Fibroblast of lung (primary cell): Measurements from ENCODE around the gene KLHDC7A. TPM values are rescaled to one million over a fixed set of nuclear protein-coding genes. Genes with fewer than 3 reads are reported as not detected.

Experiments
- DNase-seq, 2 donors: peaks; one replicate each; pipeline versions ENCODE4 v3.0.0 to v3.0.0-alpha.2; 2010; ENCODE audit warnings: low read depth in 2 of 2
- H2AFZ ChIP-seq: 2 replicates; pipeline ENCODE4 v1.5.1; 2012; ENCODE audit warnings: low read length, control low read depth, inconsistent platforms
- H3K27ac ChIP-seq: 2 replicates; pipeline ENCODE4 v1.5.1; 2011; ENCODE audit warnings: low read length, control low read depth; ENCODE audit not compliant: insufficient read depth
- H3K27me3 ChIP-seq: 2 replicates; pipeline ENCODE4 v1.5.1; 2011; ENCODE audit warnings: mild to moderate bottlenecking, low read length; ENCODE audit not compliant: control insufficient read depth, insufficient read depth
- H3K36me3 ChIP-seq: 2 replicates; pipeline ENCODE4 v1.5.1; 2011; ENCODE audit warnings: low read length; ENCODE audit not compliant: control insufficient read depth, insufficient read depth
- H3K4me1 ChIP-seq: 2 replicates; pipeline ENCODE4 v1.5.1; 2011; ENCODE audit warnings: low read length; ENCODE audit not compliant: control insufficient read depth, insufficient read depth; ENCODE audit errors: extremely low read depth
- H3K4me2 ChIP-seq: 2 replicates; pipeline ENCODE4 v1.5.1; 2011; ENCODE audit warnings: low read length, control low read depth; ENCODE audit not compliant: insufficient read depth; ENCODE audit errors: extremely low read depth
- H3K4me3 ChIP-seq, 4 experiments: fragments of 200-600 bp in 1 of 4; sonication (generic) in 1 of 4; replicated peaks in 1 of 4; 2 replicates each; pipeline ENCODE4 v1.5.1; 2011 to 2016; ENCODE audit warnings: low read length in 4 of 4, low read depth in 3 of 4, mild to moderate bottlenecking in 3 of 4, control low read depth in 2 of 4, inconsistent platforms in 1 of 4, mixed read lengths in 1 of 4; ENCODE audit not compliant: insufficient read depth in 1 of 4; ENCODE audit errors: control extremely low read depth in 1 of 4
- H3K79me2 ChIP-seq: 2 replicates; pipeline ENCODE4 v1.5.1; 2012; ENCODE audit warnings: mild to moderate bottlenecking, low read length, inconsistent platforms; ENCODE audit not compliant: control insufficient read depth, insufficient read depth
- H3K9ac ChIP-seq: 2 replicates; pipeline ENCODE4 v1.5.1; 2011; ENCODE audit warnings: mild to moderate bottlenecking, low read length, control low read depth; ENCODE audit not compliant: insufficient read depth
- H3K9me3 ChIP-seq: 2 replicates; pipeline ENCODE4 v1.5.1; 2012; ENCODE audit warnings: low read depth, low read length; ENCODE audit not compliant: control insufficient read depth, insufficient read depth
- H4K20me1 ChIP-seq: 2 replicates; pipeline ENCODE4 v1.5.1; 2011; ENCODE audit warnings: low read length; ENCODE audit not compliant: control insufficient read depth, insufficient read depth; ENCODE audit errors: extremely low read depth
- EZH2 ChIP-seq: IDR thresholded peaks from 2 replicates; pipeline ENCODE4 v1.5.1; 2012; ENCODE audit warnings: low read length, control low read depth, mild to moderate bottlenecking; ENCODE audit errors: missing control alignments
- polyA plus RNA-seq, 2 donors: library from polyadenylated mRNA; depleted of rRNA in 1 of 2; stranded (reverse) in 1 of 2; unstranded in 1 of 2; fragments of >200 nt; gene quantifications; 2 replicates each; pipeline ENCODE4 v1.2.1, GENCODE V29; 2011 to 2012; ENCODE audit warnings: missing spikeins in 1 of 2
- total RNA-seq: library from RNA; depleted of rRNA; stranded (reverse); fragments of >200 nt; gene quantifications from 2 replicates; pipeline ENCODE4 v1.2.1, GENCODE V29; 2014
- TF ChIP-seq, protein P1 (sequence below), 2 donors: IDR thresholded peaks in 1 of 2; conservative IDR thresholded peaks in 1 of 2; 1 replicate in 1 of 2; 2 replicates in 1 of 2; pipeline ENCODE4 v1.5.1; 2011 to 2012; ENCODE audit warnings: low read length in 2 of 2, control low read depth in 1 of 2, inconsistent platforms in 1 of 2, low read depth in 1 of 2, mild to moderate bottlenecking in 1 of 2

Gene KLHDC7A
- total and polyA plus RNA-seq, 2 donors (not counting 1 experiment from before 2014, with no cell fraction given) = not detected

DNA sequence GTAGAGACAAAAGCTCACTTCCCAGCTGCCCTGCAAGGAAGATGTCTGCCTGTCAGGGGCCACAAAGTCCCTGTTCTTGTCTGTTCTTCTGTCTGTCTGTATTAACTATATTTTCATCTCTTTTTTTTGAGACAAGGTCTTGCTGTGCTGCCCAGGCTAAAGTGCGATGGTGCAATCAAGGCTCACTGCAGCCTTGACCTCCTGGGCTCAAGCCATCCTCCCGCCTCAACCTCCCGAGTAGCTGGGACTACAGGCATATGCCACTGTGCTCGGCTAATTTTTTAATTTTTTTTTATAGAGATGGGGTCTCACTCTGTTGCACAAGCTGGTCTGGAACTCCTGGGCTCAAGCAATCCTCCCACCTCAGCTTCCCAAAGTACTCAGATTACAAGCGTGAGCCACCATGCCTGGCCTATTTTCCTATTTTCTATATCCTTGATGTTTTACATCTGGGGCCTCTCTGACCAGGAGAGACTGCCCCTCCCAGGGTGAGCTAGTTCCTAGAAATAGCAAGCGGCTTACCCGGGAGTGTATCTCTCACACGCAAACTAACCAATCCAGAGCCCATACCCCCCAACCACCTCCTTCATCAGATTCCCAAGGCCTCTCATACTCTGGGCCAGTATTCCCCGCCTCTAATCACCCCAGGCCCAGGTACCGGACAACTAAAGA lies 5.4 kb upstream of the KLHDC7A start:
- no peak for TF ChIP-seq EZH2
- TF ChIP-seq, protein P1, sequence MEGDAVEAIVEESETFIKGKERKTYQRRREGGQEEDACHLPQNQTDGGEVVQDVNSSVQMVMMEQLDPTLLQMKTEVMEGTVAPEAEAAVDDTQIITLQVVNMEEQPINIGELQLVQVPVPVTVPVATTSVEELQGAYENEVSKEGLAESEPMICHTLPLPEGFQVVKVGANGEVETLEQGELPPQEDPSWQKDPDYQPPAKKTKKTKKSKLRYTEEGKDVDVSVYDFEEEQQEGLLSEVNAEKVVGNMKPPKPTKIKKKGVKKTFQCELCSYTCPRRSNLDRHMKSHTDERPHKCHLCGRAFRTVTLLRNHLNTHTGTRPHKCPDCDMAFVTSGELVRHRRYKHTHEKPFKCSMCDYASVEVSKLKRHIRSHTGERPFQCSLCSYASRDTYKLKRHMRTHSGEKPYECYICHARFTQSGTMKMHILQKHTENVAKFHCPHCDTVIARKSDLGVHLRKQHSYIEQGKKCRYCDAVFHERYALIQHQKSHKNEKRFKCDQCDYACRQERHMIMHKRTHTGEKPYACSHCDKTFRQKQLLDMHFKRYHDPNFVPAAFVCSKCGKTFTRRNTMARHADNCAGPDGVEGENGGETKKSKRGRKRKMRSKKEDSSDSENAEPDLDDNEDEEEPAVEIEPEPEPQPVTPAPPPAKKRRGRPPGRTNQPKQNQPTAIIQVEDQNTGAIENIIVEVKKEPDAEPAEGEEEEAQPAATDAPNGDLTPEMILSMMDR (conservative IDR thresholded peaks at IDR 0.05 in 1 of 2, IDR thresholded peaks at IDR 0.05 in 1 of 2; ENCODE audit: low read depth in 1 of 2, low read length in 2 of 2) = no peak
- Histone ChIP-seq H3K4me3 (no peak overlapping the region), H2AFZ (no peak overlapping the region), H3K36me3 (no peaks in the 10 kb centered on the region), H3K27me3 (no peaks in the 10 kb centered on the region), H3K4me2 (no peak overlapping the region), H3K9ac (no peak overlapping the region), H4K20me1 (no peaks in the 10 kb centered on the region), H3K79me2 (no peaks in the 10 kb centered on the region), H3K4me1 (no peaks in the 10 kb centered on the region), H3K9me3 (no peaks in the 10 kb centered on the region), H3K27ac (no peak overlapping the region)
- no peak for DNase-seq

DNA sequence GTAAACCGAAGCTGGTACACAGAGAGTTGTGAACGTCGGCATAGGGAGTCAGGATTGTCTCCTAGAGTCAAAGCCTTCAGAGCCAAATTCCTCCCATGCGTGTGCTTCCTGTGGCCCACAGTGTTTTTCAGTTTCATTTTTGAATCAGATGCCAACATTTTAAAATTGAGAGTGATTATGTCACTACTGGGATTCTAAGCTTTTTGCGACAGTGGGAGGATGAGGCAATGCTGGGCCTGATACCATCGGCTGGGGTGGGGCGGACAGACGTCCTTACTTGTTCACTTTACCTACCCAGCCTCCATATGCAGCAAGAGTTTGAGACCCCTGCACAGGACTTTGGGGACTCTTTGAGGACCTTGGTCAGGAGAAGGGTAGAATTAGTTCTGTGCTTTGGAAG lies 1.3 kb upstream of the KLHDC7A start:
- Histone ChIP-seq H3K27me3 (no peaks in the 10 kb centered on the region), H3K36me3 (no peaks in the 10 kb centered on the region), H3K4me1 (no peaks in the 10 kb centered on the region), H3K79me2 (no peaks in the 10 kb centered on the region), H3K9ac (no peak overlapping the region), H3K4me3 (no peak overlapping the region), H3K27ac (no peak overlapping the region), H2AFZ (no peak overlapping the region), H3K9me3 (no peaks in the 10 kb centered on the region), H4K20me1 (no peaks in the 10 kb centered on the region), H3K4me2 (no peak overlapping the region)
- DNase-seq = no peak
- TF ChIP-seq, protein P1 (conservative IDR thresholded peaks at IDR 0.05 in 1 of 2, IDR thresholded peaks at IDR 0.05 in 1 of 2; ENCODE audit: low read depth in 1 of 2, low read length in 2 of 2) = no peak
- TF ChIP-seq EZH2 = no peak

DNA sequence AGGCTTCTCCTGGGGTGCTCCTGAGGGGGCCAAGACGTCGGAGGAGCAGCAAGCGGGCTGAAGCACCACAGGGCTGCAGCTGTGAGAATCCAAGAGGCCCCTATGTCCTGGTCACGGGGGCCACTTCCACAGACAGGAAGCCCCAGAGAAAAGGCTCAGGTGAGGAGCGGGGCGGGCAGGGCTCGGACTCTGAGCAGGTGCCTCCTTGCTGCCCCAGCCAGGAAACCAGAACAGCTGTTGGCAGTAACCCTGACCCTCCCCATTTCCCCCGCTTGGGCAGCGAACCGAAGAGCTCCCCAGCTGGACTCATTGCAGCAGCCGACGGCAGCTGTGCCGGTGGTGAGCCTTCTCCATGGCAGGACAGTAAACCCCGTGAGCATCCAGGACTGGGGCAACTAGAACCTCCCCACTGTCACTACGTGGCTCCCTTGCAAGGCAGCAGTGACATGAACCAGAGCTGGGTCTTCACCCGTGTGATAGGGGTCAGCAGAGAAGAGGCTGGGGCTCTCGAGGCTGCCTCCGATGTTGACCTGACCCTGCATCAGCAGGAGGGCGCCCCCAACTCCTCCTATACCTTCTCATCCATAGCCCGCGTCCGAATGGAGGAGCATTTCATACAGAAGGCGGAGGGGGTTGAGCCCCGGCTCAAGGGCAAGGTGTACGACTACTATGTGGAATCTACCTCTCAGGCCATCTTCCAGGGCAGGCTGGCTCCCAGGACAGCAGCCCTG lies 625 bp downstream of the KLHDC7A start:
- Histone ChIP-seq H3K27me3 (no peaks in the 10 kb centered on the region), H3K4me2 (no peak overlapping the region), H3K27ac (no peak overlapping the region), H2AFZ (no peak overlapping the region), H4K20me1 (no peaks in the 10 kb centered on the region), H3K79me2 (no peaks in the 10 kb centered on the region), H3K9ac (no peak overlapping the region), H3K4me3 (no peak overlapping the region), H3K36me3 (no peaks in the 10 kb centered on the region), H3K9me3 (no peaks in the 10 kb centered on the region), H3K4me1 (no peaks in the 10 kb centered on the region)
- TF ChIP-seq, protein P1 (conservative IDR thresholded peaks at IDR 0.05 in 1 of 2, IDR thresholded peaks at IDR 0.05 in 1 of 2; ENCODE audit: low read depth in 1 of 2, low read length in 2 of 2) = no peak
- no peak for TF ChIP-seq EZH2
- no peak for DNase-seq
